Trophoblast cell (in vitro differentiated cells and primary cell): ENCODE measurements around the gene CUL2.
A peak's percentile ranks its signal among the peaks of the same experiment; 100 is the strongest.
"Not testable (repeated sequence)": the region's sequence is repeated elsewhere in the genome, so short reads cannot be mapped to it uniquely, and the experiment has no call there.

Source experiments
- DNase-seq, 2 donors: peaks; one replicate each; pipeline ENCODE4 v3.0.0-alpha.2; 2016
- H2AFZ ChIP-seq: 2 replicates; pipeline ENCODE4 v1.6.1; 2013; ENCODE audit warnings: low read length, moderate library complexity, mild to moderate bottlenecking; ENCODE audit not compliant: insufficient read depth, poor library complexity
- H2AK5ac ChIP-seq: 2 replicates; pipeline ENCODE4 v1.6.1; 2013; ENCODE audit warnings: mild to moderate bottlenecking, low read length
- H2BK120ac ChIP-seq: 2 replicates; pipeline ENCODE4 v1.6.1; 2013; ENCODE audit warnings: low read length, mild to moderate bottlenecking, moderate library complexity; ENCODE audit not compliant: insufficient read depth, poor library complexity
- H2BK12ac ChIP-seq: 2 replicates; pipeline ENCODE4 v1.6.1; 2013; ENCODE audit warnings: mild to moderate bottlenecking, low read length, moderate library complexity
- H2BK5ac ChIP-seq: 2 replicates; pipeline ENCODE4 v1.6.1; 2013; ENCODE audit warnings: low read length, low read depth, moderate library complexity, mild to moderate bottlenecking; ENCODE audit not compliant: poor library complexity
- H3K14ac ChIP-seq: 2 replicates; pipeline ENCODE4 v1.6.1; 2013; ENCODE audit warnings: mild to moderate bottlenecking, low read length
- H3K18ac ChIP-seq: 2 replicates; pipeline ENCODE4 v1.6.1; 2013; ENCODE audit warnings: mild to moderate bottlenecking, low read length
- H3K23ac ChIP-seq: 2 replicates; pipeline ENCODE4 v1.6.1; 2013; ENCODE audit warnings: low read length
- H3K27ac ChIP-seq: 2 replicates; pipeline ENCODE4 v1.5.1; 2013; ENCODE audit warnings: low read depth, mild to moderate bottlenecking, inconsistent platforms, low read length, moderate library complexity
- H3K27me3 ChIP-seq: 2 replicates; pipeline ENCODE4 v1.6.1; 2013; ENCODE audit warnings: inconsistent platforms, mild to moderate bottlenecking, low read length, moderate library complexity; ENCODE audit not compliant: insufficient read depth
- H3K36me3 ChIP-seq, 2 experiments: 1 replicate in 1 of 2; 2 replicates in 1 of 2; pipeline ENCODE4 v1.6.1; 2013; ENCODE audit warnings: low read length in 2 of 2, mild to moderate bottlenecking in 2 of 2, moderate library complexity in 1 of 2; ENCODE audit not compliant: insufficient read depth in 2 of 2, control insufficient read depth in 1 of 2
- H3K4ac ChIP-seq: 2 replicates; pipeline ENCODE4 v1.6.1; 2013; ENCODE audit warnings: low read depth, mild to moderate bottlenecking, low read length, moderate library complexity
- H3K4me1 ChIP-seq, 2 experiments: 1 replicate in 1 of 2; 2 replicates in 1 of 2; pipeline ENCODE4 v1.6.1; 2013; ENCODE audit warnings: low read length in 2 of 2, mild to moderate bottlenecking in 2 of 2, moderate library complexity in 1 of 2; ENCODE audit not compliant: insufficient read depth in 2 of 2, control insufficient read depth in 1 of 2
- H3K4me2 ChIP-seq: 2 replicates; pipeline ENCODE4 v1.6.1; 2013; ENCODE audit warnings: inconsistent platforms, mild to moderate bottlenecking, low read length, moderate library complexity
- H3K4me3 ChIP-seq: 2 replicates; pipeline ENCODE4 v1.5.1; 2013; ENCODE audit warnings: mild to moderate bottlenecking, low read depth, low read length, inconsistent platforms
- H3K79me1 ChIP-seq: one replicate; pipeline ENCODE4 v1.6.1; 2013; ENCODE audit warnings: low read length
- H3K79me2 ChIP-seq: 2 replicates; pipeline ENCODE4 v1.6.1; 2013; ENCODE audit warnings: low read length, mild to moderate bottlenecking; ENCODE audit not compliant: control insufficient read depth, insufficient read depth, poor library complexity
- H3K9ac ChIP-seq: 2 replicates; pipeline ENCODE4 v1.6.1; 2013; ENCODE audit warnings: mild to moderate bottlenecking, low read length
- H3K9me3 ChIP-seq: 2 replicates; pipeline ENCODE4 v1.6.1; 2013; ENCODE audit warnings: low read depth, mild to moderate bottlenecking, control low read depth, inconsistent platforms, low read length; ENCODE audit not compliant: insufficient read depth
- H4K12ac ChIP-seq: 2 replicates; pipeline ENCODE4 v1.6.1; 2013; ENCODE audit warnings: low read depth, mild to moderate bottlenecking, low read length, moderate library complexity
- H4K8ac ChIP-seq: 2 replicates; pipeline ENCODE4 v1.6.1; 2013; ENCODE audit warnings: low read depth, mild to moderate bottlenecking, low read length, moderate library complexity
- H4K91ac ChIP-seq: one replicate; pipeline ENCODE4 v1.6.1; 2013; ENCODE audit warnings: low read depth, mild to moderate bottlenecking, low read length, moderate library complexity
- WGBS: extraction: QIAGEN DNeasy Blood & Tissue Kit; methylation state at CpG from one replicate; pipeline ENCODE4 v1.1.7; 2013; ENCODE audit warnings: missing lambda C conversion rate; ENCODE audit not compliant: insufficient read length, insufficient coverage; ENCODE audit errors: extremely low coverage; 5-methylcytosine and 5-hydroxymethylcytosine counted together

Gene CUL2

DNA sequence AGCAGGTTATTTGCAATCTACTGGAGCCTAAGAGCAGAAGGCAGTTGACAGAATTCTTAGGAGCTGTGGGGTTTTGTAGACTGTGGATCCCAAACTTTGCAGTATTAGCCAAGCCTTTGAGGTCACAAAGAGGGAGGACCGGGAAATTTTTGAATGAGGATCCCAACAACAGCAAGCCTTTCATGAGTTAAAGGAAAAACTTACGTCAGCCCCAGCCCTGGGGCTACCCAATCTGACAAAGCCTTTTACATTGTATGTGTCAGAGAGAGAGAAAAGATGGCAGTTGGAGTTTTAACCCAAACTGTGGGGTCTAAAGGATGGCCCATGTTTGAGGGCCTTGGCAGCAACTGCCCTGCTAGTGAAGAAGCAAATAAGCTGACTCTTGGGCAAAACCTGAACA lies 117.5 kb downstream of the CUL2 start:
- WGBS: no CpG with 5 or more reads among the region's 2 CpGs
- not testable (repeated sequence) for H4K8ac ChIP-seq, H3K9me3 ChIP-seq, H2AFZ ChIP-seq, H3K27me3 ChIP-seq, H3K36me3 ChIP-seq, H3K79me2 ChIP-seq, H2BK5ac ChIP-seq, H3K18ac ChIP-seq, H3K14ac ChIP-seq, H3K4ac ChIP-seq, H4K12ac ChIP-seq, H3K23ac ChIP-seq, H2BK120ac ChIP-seq, H3K9ac ChIP-seq, H3K4me2 ChIP-seq, H3K4me3 ChIP-seq, H2AK5ac ChIP-seq, H3K79me1 ChIP-seq, H4K91ac ChIP-seq, H3K27ac ChIP-seq
- peak overlapping the region; percentile 53 for H2BK12ac ChIP-seq
- peaks cover 17% of the 10 kb centered on the region in 2 experiments for H3K4me1 ChIP-seq
- peak; percentile 56 to 72 for DNase-seq

DNA sequence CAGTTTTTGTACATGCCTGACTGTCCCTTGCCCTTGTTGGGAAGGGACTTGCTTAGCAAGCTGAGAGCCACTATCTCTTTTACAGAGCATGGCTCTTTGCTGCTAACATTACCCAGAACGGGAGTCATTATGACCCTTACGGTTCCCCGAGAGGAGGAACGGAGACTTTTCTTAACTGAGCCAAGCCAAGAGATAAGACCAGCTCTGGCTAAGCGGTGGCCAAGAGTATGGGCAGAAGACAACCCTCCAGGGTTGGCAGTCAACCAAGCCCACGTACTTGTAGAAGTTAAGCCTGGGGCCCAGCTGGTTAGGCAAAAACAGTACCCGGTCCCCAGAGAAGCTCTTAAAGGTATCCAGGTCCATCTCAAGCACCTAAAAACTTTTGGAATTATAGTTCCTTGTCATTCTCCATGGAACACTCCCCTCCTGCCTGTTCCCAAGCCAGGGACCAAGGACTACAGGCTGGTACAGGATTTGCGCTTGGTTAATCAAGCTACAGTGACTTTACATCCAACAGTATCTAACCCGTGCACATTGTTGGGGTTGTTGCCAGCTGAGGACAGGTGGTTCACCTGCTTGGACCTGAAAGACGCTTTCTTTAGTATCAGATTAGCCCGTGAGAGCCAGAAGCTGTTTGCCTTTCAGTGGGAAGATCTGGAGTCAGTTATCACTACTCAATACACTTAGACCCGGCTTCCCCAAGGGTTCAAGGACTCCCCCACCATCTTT lies 118.4 kb downstream of the CUL2 start:
- not testable (repeated sequence) for H2AFZ ChIP-seq, H3K9ac ChIP-seq, H3K27ac ChIP-seq, H2BK120ac ChIP-seq, H3K4me3 ChIP-seq, H2BK12ac ChIP-seq, H3K27me3 ChIP-seq, H4K8ac ChIP-seq, H3K4me2 ChIP-seq, H2BK5ac ChIP-seq, H4K12ac ChIP-seq, H2AK5ac ChIP-seq, H3K36me3 ChIP-seq, H3K18ac ChIP-seq, H3K23ac ChIP-seq, H3K9me3 ChIP-seq, H3K79me1 ChIP-seq, H3K79me2 ChIP-seq, H3K4ac ChIP-seq, H3K14ac ChIP-seq, H4K91ac ChIP-seq
- no CpG with 5 or more reads among the region's 12 CpGs for WGBS
- peak in 1 of 2 donors; percentile 52 for DNase-seq
- peaks cover 17% of the 10 kb centered on the region in 2 experiments for H3K4me1 ChIP-seq

DNA sequence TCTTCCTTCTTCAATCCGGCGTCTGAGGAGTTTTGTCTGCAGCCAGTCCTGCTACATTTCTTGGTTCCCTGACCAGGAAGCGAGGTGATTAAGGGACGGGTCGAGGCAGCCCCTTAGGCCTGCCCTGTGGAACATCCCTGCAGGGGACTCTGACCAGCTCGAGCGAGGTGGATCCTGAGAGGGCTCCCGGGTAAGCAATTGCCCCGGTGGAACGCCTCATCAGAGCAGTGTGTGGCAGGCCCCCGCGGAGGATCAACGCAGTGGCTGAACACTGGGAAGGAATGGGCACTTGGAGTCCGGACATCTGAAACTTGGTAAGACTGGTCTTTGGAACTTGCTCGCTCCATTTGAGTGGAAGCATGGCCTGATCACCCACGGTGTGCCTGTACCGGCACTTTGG lies 121.0 kb downstream of the CUL2 start:
- no CpG with 5 or more reads among the region's 17 CpGs for WGBS
- H3K9ac ChIP-seq: no peak overlapping the region

DNA sequence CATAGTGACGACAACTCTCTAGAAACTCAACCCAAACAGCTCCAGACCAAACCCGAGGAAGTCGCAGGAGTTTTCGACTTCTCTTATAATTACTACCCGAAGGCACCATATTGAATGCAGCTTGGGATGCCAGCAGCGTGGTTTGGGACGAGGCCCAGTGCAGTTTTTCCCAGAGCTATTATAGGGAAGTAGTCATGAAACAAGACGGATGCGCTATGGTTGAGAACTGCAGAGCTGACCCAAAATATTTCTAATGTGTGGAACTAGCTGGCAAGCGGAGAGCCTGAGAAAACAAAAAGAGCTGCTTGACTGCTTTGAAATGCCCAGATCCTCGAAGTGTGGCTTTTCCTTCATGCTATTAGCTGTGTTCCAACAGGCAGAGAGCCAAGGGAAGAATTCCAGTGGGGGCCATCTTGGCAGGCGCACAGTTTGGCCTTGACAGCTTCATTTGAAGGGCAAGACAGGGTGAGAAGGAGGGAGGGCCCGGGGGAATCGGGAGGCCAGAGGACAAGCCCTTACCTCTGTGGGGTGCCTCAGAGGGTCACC lies 122.7 kb downstream of the CUL2 start:
- Histone ChIP-seq H3K27me3 (no peaks in the 10 kb centered on the region), H3K23ac (no peak overlapping the region), H3K4me3 (no peak overlapping the region), H2AK5ac (no peak overlapping the region), H3K79me2 (peaks cover 2% of the 10 kb centered on the region), H3K27ac (no peak overlapping the region), H3K4ac (no peak overlapping the region), H4K91ac (no peak overlapping the region), H4K12ac (no peak overlapping the region), H2BK5ac (no peak overlapping the region), H3K14ac (no peak overlapping the region), H2AFZ (no peak overlapping the region), H3K9me3 (no peaks in the 10 kb centered on the region), H3K4me1 (peaks cover 4 to 8% of the 10 kb centered on the region in 2 experiments), H3K36me3 (no peaks in the 10 kb centered on the region), H3K4me2 (no peak overlapping the region), H3K18ac (no peak overlapping the region), H3K9ac (no peak overlapping the region), H4K8ac (no peak overlapping the region), H3K79me1 (no peaks in the 10 kb centered on the region), H2BK12ac (no peak overlapping the region), H2BK120ac (peak overlapping the region; percentile 12)
- no CpG with 5 or more reads among the region's 14 CpGs for WGBS
- no peak for DNase-seq

More for the DNA sequence above, 121.0 kb downstream of the CUL2 start:
- H4K91ac ChIP-seq: no peak overlapping the region
- H3K9me3 ChIP-seq: no peaks in the 10 kb centered on the region
- H3K23ac ChIP-seq: no peak overlapping the region
- no peak overlapping the region for H2AFZ ChIP-seq
- H3K79me1 ChIP-seq: peaks cover 2% of the 10 kb centered on the region
- H3K4me3 ChIP-seq: no peak overlapping the region
- no peak overlapping the region for H2BK5ac ChIP-seq
- peak in 1 of 2 donors; percentile 20 for DNase-seq
- H3K14ac ChIP-seq: no peak overlapping the region
- H3K4me2 ChIP-seq: no peak overlapping the region
- H2AK5ac ChIP-seq: no peak overlapping the region
- no peak overlapping the region for H4K8ac ChIP-seq
- H3K27ac ChIP-seq: no peak overlapping the region
- H3K36me3 ChIP-seq: no peaks in the 10 kb centered on the region
- no peak overlapping the region for H4K12ac ChIP-seq
- no peaks in the 10 kb centered on the region for H3K27me3 ChIP-seq
- no peak overlapping the region for H3K4ac ChIP-seq
- no peak overlapping the region for H3K18ac ChIP-seq
- H2BK120ac ChIP-seq: no peak overlapping the region
- peaks cover 2% of the 10 kb centered on the region for H3K79me2 ChIP-seq
- peaks cover 17 to 20% of the 10 kb centered on the region in 2 experiments for H3K4me1 ChIP-seq
- H2BK12ac ChIP-seq: no peak overlapping the region
